ENCODE data around the gene NCEH1.

Gene NCEH1

GRCh38 chr3:172643506-172644179 lies 67.2 kb downstream of the NCEH1 start:
- DNase-seq, result no peak

GRCh38 chr3:172641291-172641690 lies 69.6 kb downstream of the NCEH1 start:
- DNase-seq, result no peak

GRCh38 chr3:172640751-172641150 lies 70.1 kb downstream of the NCEH1 start:
- no peak for DNase-seq

GRCh38 chr3:172635588-172635987 lies 75.3 kb downstream of the NCEH1 start:
- DNase-seq, result no peak

GRCh38 chr3:172634948-172635347 lies 75.9 kb downstream of the NCEH1 start:
- no peak for DNase-seq

GRCh38 chr3:172630316-172630715 lies 80.6 kb downstream of the NCEH1 start:
- no peak for DNase-seq

GRCh38 chr3:172629470-172629869 lies 81.4 kb downstream of the NCEH1 start:
- no peak for DNase-seq

- DNase-seq, result no peak
These were observed 83.6 kb downstream of the NCEH1 start for GRCh38 chr3:172627057-172627809.

- no peak for DNase-seq
These were observed 84.7 kb downstream of the NCEH1 start for GRCh38 chr3:172626021-172626640.

- no peak for DNase-seq
These were observed 85.5 kb downstream of the NCEH1 start for GRCh38 chr3:172625404-172625803.

GRCh38 chr3:172624999-172625398 lies 85.9 kb downstream of the NCEH1 start:
- no peak for DNase-seq

GRCh38 chr3:172622916-172623700 lies 87.8 kb downstream of the NCEH1 start:
- peak; percentile 19 for DNase-seq

- no peak for DNase-seq
These were observed 88.7 kb downstream of the NCEH1 start for GRCh38 chr3:172622156-172622555.

- DNase-seq, result no peak
These were observed 92.9 kb downstream of the NCEH1 start for GRCh38 chr3:172617976-172618375.

- DNase-seq, result no peak
These were observed 93.7 kb downstream of the NCEH1 start for GRCh38 chr3:172617013-172617706.

- DNase-seq, result no peak
These were observed 94.8 kb downstream of the NCEH1 start for GRCh38 chr3:172616031-172616461.

GRCh38 chr3:172615296-172615695 lies 95.6 kb downstream of the NCEH1 start:
- no peak for DNase-seq

- no peak for DNase-seq
These were observed 96.3 kb downstream of the NCEH1 start for GRCh38 chr3:172614340-172615274.

- no peak for DNase-seq
These were observed 97.0 kb downstream of the NCEH1 start for GRCh38 chr3:172613845-172614244.

- DNase-seq, result no peak
These were observed 97.8 kb downstream of the NCEH1 start for GRCh38 chr3:172612871-172613678.
